ENCODE measurements around the gene BIN1. TPM values are rescaled to one million over a fixed set of nuclear protein-coding genes. Genes with fewer than 3 reads are reported as not detected.

The BIN1 gene
- total RNA-seq, 1 donor from 2014 or later, result 38.3 TPM

DNA sequence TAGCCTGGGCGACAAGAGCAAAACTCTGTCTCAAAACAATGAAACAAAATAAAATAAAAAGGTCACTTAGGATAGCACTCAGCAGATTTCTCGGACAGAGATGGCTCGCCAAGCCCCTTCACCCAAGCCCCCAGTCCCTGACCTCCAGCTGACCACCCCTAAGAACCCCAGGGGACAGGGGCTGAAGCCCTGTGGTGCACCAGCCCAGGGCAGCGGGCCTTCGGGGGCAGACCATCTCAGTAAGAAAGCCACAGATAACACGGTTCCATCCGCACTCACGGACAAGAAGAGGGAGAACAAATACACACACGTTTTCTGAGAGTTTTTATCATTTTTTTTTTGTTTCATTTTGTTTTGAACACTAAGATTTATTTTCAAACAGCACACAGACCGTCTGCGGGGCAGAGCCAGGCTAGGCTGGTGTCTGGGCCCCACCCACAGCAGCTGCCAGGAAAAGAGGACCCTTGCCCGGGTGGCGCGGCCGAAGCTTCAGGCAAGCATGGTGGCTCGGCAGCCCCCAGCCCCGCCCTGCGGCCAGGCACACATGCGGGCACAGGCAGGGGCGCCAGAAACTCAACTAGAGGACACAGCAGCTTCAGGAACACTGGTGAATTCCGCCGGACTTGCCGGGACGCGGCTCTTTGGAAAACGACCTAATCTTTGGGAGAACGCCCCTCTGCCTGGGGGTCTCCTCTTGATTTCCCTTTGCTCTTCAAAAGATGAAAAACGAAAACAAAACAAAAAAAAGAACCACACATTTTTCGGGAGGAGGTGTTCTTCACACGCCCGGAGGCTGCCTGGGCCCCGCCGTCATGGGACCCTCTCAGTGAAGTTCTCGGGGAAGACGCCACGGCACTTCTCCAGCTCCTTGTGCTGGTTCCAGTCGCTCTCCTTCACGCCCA, 59.0 kb downstream of the BIN1 start:
- intact Hi-C loops (cut with micrococcal nuclease), result no loop called here
- Mint-ChIP-seq H3K4me1 (peaks cover 2% of the 10 kb centered on the region), H3K9me3 (no peaks in the 10 kb centered on the region), H3K27me3 (no peaks in the 10 kb centered on the region), H3K36me3 (ENCODE audit: low read depth) (peaks cover 10% of the 10 kb centered on the region), H3K27ac (no peak overlapping the region), H3K4me3 (no peak overlapping the region)
- no peak for DNase-seq

DNA sequence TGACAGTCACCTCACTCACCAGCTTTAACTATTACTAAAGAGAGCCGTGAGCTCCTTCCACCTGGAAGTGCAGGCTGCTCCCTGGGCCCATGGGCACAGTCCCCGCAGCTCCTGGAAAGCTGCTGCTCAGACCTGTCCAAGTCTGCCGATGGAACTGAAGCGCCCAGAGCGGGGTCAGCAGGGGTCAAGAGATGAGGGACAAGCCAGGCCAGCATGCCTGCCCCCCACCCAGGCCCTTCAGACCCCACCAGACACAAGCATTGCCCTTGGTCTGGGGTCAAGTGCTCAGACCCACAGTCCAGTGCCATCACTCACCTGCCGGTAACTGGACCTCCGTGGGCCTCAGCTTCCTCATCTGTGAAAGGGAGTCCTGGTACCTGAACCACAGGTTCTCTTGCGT, 59.9 kb downstream of the BIN1 start:
- H3K4me3 Mint-ChIP-seq, result no peak overlapping the region
- intact Hi-C loops (cut with micrococcal nuclease), result no loop called here
- H3K27me3 Mint-ChIP-seq, result no peaks in the 10 kb centered on the region
- DNase-seq, result no peak
- no peak overlapping the region for H3K27ac Mint-ChIP-seq
- peaks cover 2% of the 10 kb centered on the region for H3K4me1 Mint-ChIP-seq
- peaks cover 10% of the 10 kb centered on the region for H3K36me3 Mint-ChIP-seq (ENCODE audit: low read depth)
- no peaks in the 10 kb centered on the region for H3K9me3 Mint-ChIP-seq

GRCh38 chr2:127046579-127046978, 60.4 kb downstream of the BIN1 start:
- intact Hi-C loops (cut with micrococcal nuclease), result no loop called here
- H3K27ac Mint-ChIP-seq, result peak overlapping the region; percentile 26
- no peak for DNase-seq
- H3K9me3 Mint-ChIP-seq, result no peaks in the 10 kb centered on the region
- peaks cover 10% of the 10 kb centered on the region for H3K36me3 Mint-ChIP-seq (ENCODE audit: low read depth)
- peaks cover 2% of the 10 kb centered on the region for H3K4me1 Mint-ChIP-seq
- H3K4me3 Mint-ChIP-seq, result no peak overlapping the region
- no peaks in the 10 kb centered on the region for H3K27me3 Mint-ChIP-seq

- peaks cover 2% of the 10 kb centered on the region for H3K4me1 Mint-ChIP-seq
- intact Hi-C loops (cut with micrococcal nuclease), result no loop called here
- no peak for DNase-seq
- H3K36me3 Mint-ChIP-seq (ENCODE audit: low read depth), result peaks cover 10% of the 10 kb centered on the region
- no peaks in the 10 kb centered on the region for H3K27me3 Mint-ChIP-seq
- H3K9me3 Mint-ChIP-seq, result no peaks in the 10 kb centered on the region
- H3K27ac Mint-ChIP-seq, result no peak overlapping the region
- H3K4me3 Mint-ChIP-seq, result no peak overlapping the region
Observed at GRCh38 chr2:127045792-127046501, 61.0 kb downstream of the BIN1 start.

GRCh38 chr2:127044977-127045661, 61.8 kb downstream of the BIN1 start:
- no peak for DNase-seq
- Mint-ChIP-seq H3K4me1 (peaks cover 2% of the 10 kb centered on the region), H3K9me3 (no peaks in the 10 kb centered on the region), H3K27me3 (no peaks in the 10 kb centered on the region), H3K36me3 (ENCODE audit: low read depth) (peaks cover 10% of the 10 kb centered on the region), H3K4me3 (no peak overlapping the region), H3K27ac (no peak overlapping the region)
- intact Hi-C loops (cut with micrococcal nuclease), result no loop called here

DNA sequence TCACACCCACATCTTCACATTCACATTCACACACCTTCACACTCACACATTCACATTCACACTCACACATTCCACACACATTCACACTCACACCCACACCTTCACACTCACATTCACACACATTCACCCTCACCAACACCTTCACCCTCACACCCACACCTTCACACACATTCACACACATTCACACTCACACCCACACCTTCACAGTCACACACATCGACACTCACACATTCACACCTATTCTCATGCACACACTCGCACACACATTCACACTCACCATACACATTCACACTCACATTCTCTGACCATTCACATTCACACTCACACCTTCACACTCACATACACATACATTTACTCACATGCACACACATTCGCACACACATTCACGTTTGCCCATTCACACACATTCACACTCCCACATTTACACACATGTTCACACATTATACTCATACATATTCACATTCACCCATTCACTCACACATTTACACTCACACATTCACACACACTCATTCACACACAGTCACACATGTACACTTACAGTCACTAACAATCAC, 62.7 kb downstream of the BIN1 start:
- intact Hi-C loops (cut with micrococcal nuclease), result no loop called here
- Mint-ChIP-seq H3K9me3 (no peaks in the 10 kb centered on the region), H3K4me1 (no peaks in the 10 kb centered on the region), H3K4me3 (no peak overlapping the region), H3K36me3 (ENCODE audit: low read depth) (peaks cover 8% of the 10 kb centered on the region), H3K27me3 (no peaks in the 10 kb centered on the region), H3K27ac (no peak overlapping the region)
- no peak for DNase-seq

GRCh38 chr2:127043367-127044164, 63.4 kb downstream of the BIN1 start:
- no peaks in the 10 kb centered on the region for H3K4me1 Mint-ChIP-seq
- no peaks in the 10 kb centered on the region for H3K9me3 Mint-ChIP-seq
- H3K27ac Mint-ChIP-seq, result no peak overlapping the region
- no peak for DNase-seq
- H3K36me3 Mint-ChIP-seq (ENCODE audit: low read depth), result peaks cover 7% of the 10 kb centered on the region
- no peaks in the 10 kb centered on the region for H3K27me3 Mint-ChIP-seq
- intact Hi-C loops (cut with micrococcal nuclease), result no loop called here
- H3K4me3 Mint-ChIP-seq, result no peak overlapping the region

DNA sequence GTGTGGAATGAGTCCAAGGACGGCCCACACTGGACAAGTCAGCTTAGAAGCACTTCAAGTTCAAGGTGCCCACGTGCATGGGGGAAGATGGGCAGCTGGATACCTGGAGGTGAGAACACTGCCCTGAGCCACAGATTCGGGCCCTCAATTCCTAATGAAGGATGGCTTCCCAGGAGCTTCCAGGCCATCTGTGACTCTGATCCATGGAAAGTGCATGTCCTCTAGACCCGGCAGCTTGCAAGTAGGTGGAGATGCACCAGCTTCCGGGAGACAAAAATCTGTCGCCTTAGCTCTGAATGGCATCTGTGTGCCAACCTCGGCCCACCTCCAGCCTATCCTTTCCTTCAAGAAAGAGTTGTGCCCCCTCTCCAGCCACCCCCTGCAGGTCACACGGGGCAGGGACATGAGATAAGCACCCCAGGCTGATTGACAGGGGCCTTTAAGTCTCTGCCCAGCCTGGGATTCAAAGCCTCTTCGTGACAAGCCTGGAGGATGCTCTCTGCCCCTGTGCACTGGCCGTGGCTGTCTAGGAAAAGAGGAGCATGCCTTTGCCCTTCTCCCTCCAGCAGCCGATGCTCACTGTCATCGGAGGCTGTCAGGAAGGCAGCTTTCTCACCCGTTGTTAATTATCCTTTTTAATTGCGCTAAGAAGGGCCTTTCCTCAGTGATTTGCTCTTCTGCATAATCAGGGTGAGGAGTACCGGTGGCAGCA, 65.5 kb downstream of the BIN1 start:
- no peak overlapping the region for H3K27ac Mint-ChIP-seq
- intact Hi-C loops (cut with micrococcal nuclease), result no loop called here
- H3K4me1 Mint-ChIP-seq, result no peaks in the 10 kb centered on the region
- DNase-seq, result no peak
- H3K9me3 Mint-ChIP-seq, result no peaks in the 10 kb centered on the region
- H3K36me3 Mint-ChIP-seq (ENCODE audit: low read depth), result no peaks in the 10 kb centered on the region
- no peak overlapping the region for H3K4me3 Mint-ChIP-seq
- peaks cover 2% of the 10 kb centered on the region for H3K27me3 Mint-ChIP-seq

GRCh38 chr2:127040169-127040568, 66.8 kb downstream of the BIN1 start:
- Mint-ChIP-seq H3K27me3 (peaks cover 2% of the 10 kb centered on the region), H3K27ac (no peak overlapping the region), H3K36me3 (ENCODE audit: low read depth) (no peaks in the 10 kb centered on the region), H3K4me1 (no peaks in the 10 kb centered on the region), H3K9me3 (no peaks in the 10 kb centered on the region), H3K4me3 (no peak overlapping the region)
- intact Hi-C loops (cut with micrococcal nuclease), result no loop called here
- DNase-seq, result no peak

- H3K27me3 Mint-ChIP-seq, result peaks cover 5% of the 10 kb centered on the region
- H3K4me3 Mint-ChIP-seq, result no peak overlapping the region
- H3K36me3 Mint-ChIP-seq (ENCODE audit: low read depth), result no peaks in the 10 kb centered on the region
- intact Hi-C loops (cut with micrococcal nuclease), result no loop called here
- H3K9me3 Mint-ChIP-seq, result no peaks in the 10 kb centered on the region
- H3K27ac Mint-ChIP-seq, result no peak overlapping the region
- no peaks in the 10 kb centered on the region for H3K4me1 Mint-ChIP-seq
- no peak for DNase-seq
Observed at GRCh38 chr2:127039387-127040031, 67.4 kb downstream of the BIN1 start.

GRCh38 chr2:127037476-127037875, 69.5 kb downstream of the BIN1 start:
- Mint-ChIP-seq H3K27ac (no peak overlapping the region), H3K4me1 (peaks cover 2% of the 10 kb centered on the region), H3K36me3 (ENCODE audit: low read depth) (no peaks in the 10 kb centered on the region), H3K27me3 (peaks cover 9% of the 10 kb centered on the region), H3K4me3 (no peak overlapping the region), H3K9me3 (no peaks in the 10 kb centered on the region)
- no peak for DNase-seq
- intact Hi-C loops (cut with micrococcal nuclease), result no loop called here

GRCh38 chr2:127034883-127035611, 71.9 kb downstream of the BIN1 start:
- Mint-ChIP-seq H3K27ac (no peak overlapping the region), H3K27me3 (peaks cover 14% of the 10 kb centered on the region), H3K9me3 (no peaks in the 10 kb centered on the region), H3K36me3 (ENCODE audit: low read depth) (no peaks in the 10 kb centered on the region), H3K4me1 (peaks cover 3% of the 10 kb centered on the region), H3K4me3 (no peak overlapping the region)
- intact Hi-C loops (cut with micrococcal nuclease), result no loop called here
- no peak for DNase-seq

All from activated CD4-positive, alpha-beta T cell treated with anti-CD3 and anti-CD28 coated beads, Interleukin-2, amount 10 ng/mL, durations not matched to agents 24 days and 14 days (primary cell).